HepG2 (cell line): ENCODE data around the gene PAM16. TPM values are rescaled to one million over a fixed set of nuclear protein-coding genes. Genes with fewer than 3 reads are reported as not detected.

Source experiments
- ATAC-seq: fragments of 200-7000 bp; cut with Tn5 transposase; 3 replicates; pipeline ENCODE4 v1.9.1; 2020; ENCODE audit warnings: mild to moderate bottlenecking, moderate library complexity
- BruUV-seq: library from RNA; stranded (reverse); fragments of 400-500 nt; replicated peaks from 2 replicates; lab custom pipeline; 2021; lab: Mats Ljungman, UMichigan
- CTCF ChIA-PET: fragments of 300-600 bp; formaldehyde crosslinking; extraction: SDS; loops from one replicate; lab custom pipeline; 2021; ENCODE audit warnings: low total read pairs, inconsistent platforms, low intra/inter-chr PET ratio; lab: Yijun Ruan, JAX
- POLR2A ChIA-PET: fragments of 350-600 bp; sonication (Branson Sonifier 250); formaldehyde crosslinking; loops from one replicate; lab custom pipeline; 2020; ENCODE audit warnings: antibody characterized with exemption, inconsistent platforms; lab: Yijun Ruan, JAX
- DNase-seq: peaks from one replicate; pipeline ENCODE4 v3.0.0-alpha.2; 2015; ENCODE audit warnings: low spot score
- FAIRE-seq: peaks from 3 replicates; lab custom pipeline; 2011; peaks lifted over from hg19 to GRCh38; lab: Jason Lieb, UNC
- H2AFZ ChIP-seq: one replicate; pipeline ENCODE4 v1.6.1; 2011; ENCODE audit warnings: low read length, inconsistent platforms
- H3K27ac ChIP-seq: fragments of 300-600 bp; 3 replicates; pipeline ENCODE4 v1.8.0; 2011; ENCODE audit warnings: mixed run types, mild to moderate bottlenecking, mixed read lengths, low read length, inconsistent platforms; ENCODE audit not compliant: insufficient read depth; ENCODE audit errors: extremely low read length
- H3K27me3 ChIP-seq, 2 experiments: fragments of 200-600 bp in 1 of 2; 2 replicates in 1 of 2; 3 replicates in 1 of 2; pipeline versions ENCODE4 v1.6.0 to v1.8.0; 2011; ENCODE audit warnings: low read length in 2 of 2, mild to moderate bottlenecking in 2 of 2, moderate library complexity in 2 of 2, inconsistent platforms in 1 of 2; ENCODE audit not compliant: insufficient read depth in 2 of 2, control insufficient read depth in 1 of 2
- H3K36me3 ChIP-seq, 2 experiments: fragments of 200-600 bp in 1 of 2; replicated peaks in 1 of 2; 2 replicates in 1 of 2; 3 replicates in 1 of 2; pipeline versions ENCODE4 v1.5.1 to v1.8.0; 2011; ENCODE audit warnings: low read length in 2 of 2, inconsistent platforms in 1 of 2; ENCODE audit not compliant: insufficient read depth in 2 of 2, control insufficient read depth in 1 of 2
- H3K4me1 ChIP-seq: 2 replicates; pipeline ENCODE4 v1.5.1; 2012; ENCODE audit warnings: low read length, inconsistent platforms; ENCODE audit not compliant: insufficient read depth
- H3K4me2 ChIP-seq: 2 replicates; pipeline ENCODE4 v1.6.0; 2011; ENCODE audit warnings: low read depth, low read length, inconsistent platforms
- H3K4me3 ChIP-seq, 3 experiments: fragments of 200-600 bp in 1 of 3; sonication (generic), shearing (Covaris generic) in 1 of 3; replicated peaks in 1 of 3; 2 replicates each; pipeline ENCODE4 v1.5.1; 2011 to 2016; ENCODE audit warnings: low read length in 3 of 3, inconsistent platforms in 2 of 3, low read depth in 2 of 3, mild to moderate bottlenecking in 2 of 3, control low read depth in 1 of 3, mixed read lengths in 1 of 3; ENCODE audit not compliant: insufficient read depth in 1 of 3
- H3K79me2 ChIP-seq: one replicate; pipeline ENCODE4 v1.6.1; 2011; ENCODE audit warnings: low read length, inconsistent platforms; ENCODE audit not compliant: insufficient read depth
- H3K9ac ChIP-seq: 2 replicates; pipeline ENCODE4 v1.6.0; 2011; ENCODE audit warnings: mild to moderate bottlenecking, low read depth, low read length, inconsistent platforms; ENCODE audit not compliant: insufficient read depth
- H3K9me3 ChIP-seq: 2 replicates; pipeline ENCODE4 v1.5.1; 2012; ENCODE audit warnings: mild to moderate bottlenecking, low read length
- H4K20me1 ChIP-seq: 2 replicates; pipeline ENCODE4 v1.6.0; 2011; ENCODE audit warnings: inconsistent platforms, mild to moderate bottlenecking, low read length, moderate library complexity; ENCODE audit not compliant: insufficient read depth
- ARID2 ChIP-seq: sonication (generic); formaldehyde crosslinking; IDR thresholded peaks from 2 replicates; pipeline ENCODE4 v1.8.1; 2022; ENCODE audit warnings: mild to moderate bottlenecking, missing genetic modification reagents, borderline replicate concordance
- BCL3 ChIP-seq: sonication (generic); formaldehyde crosslinking; IDR thresholded peaks from 2 replicates; pipeline ENCODE4 v1.5.1; 2020; ENCODE audit warnings: mild to moderate bottlenecking, missing genetic modification reagents, moderate library complexity
- GATAD2A ChIP-seq: IDR thresholded peaks from 2 replicates; pipeline ENCODE4 v1.6.1; 2016
- HINFP ChIP-seq: sonication (generic); formaldehyde crosslinking; IDR thresholded peaks from 2 replicates; pipeline ENCODE4 v1.4.0; 2020; ENCODE audit warnings: low read depth, mild to moderate bottlenecking, missing genetic modification reagents
- HOXA7 ChIP-seq: sonication (generic); formaldehyde crosslinking; IDR thresholded peaks from 2 replicates; pipeline ENCODE4 v1.8.1; 2022; ENCODE audit warnings: mild to moderate bottlenecking, missing genetic modification reagents, moderate library complexity
- NCOA5 ChIP-seq: sonication (generic); formaldehyde crosslinking; IDR thresholded peaks from 2 replicates; pipeline ENCODE4 v1.4.0; 2020; ENCODE audit warnings: missing genetic modification reagents
- NFIB ChIP-seq: sonication (generic); formaldehyde crosslinking; IDR thresholded peaks from 2 replicates; pipeline ENCODE4 v1.9.0; 2021; ENCODE audit warnings: missing genetic modification reagents, mild to moderate bottlenecking, borderline replicate concordance
- NR0B2 ChIP-seq: sonication (generic); formaldehyde crosslinking; IDR thresholded peaks from 2 replicates; pipeline ENCODE4 v1.4.0; 2020; ENCODE audit warnings: mild to moderate bottlenecking, missing genetic modification reagents
- PRPF4 ChIP-seq: fragments of 200-400 bp; formaldehyde crosslinking; IDR thresholded peaks from 2 replicates; pipeline ENCODE4 v1.6.1; 2016; ENCODE audit warnings: low read length, low read depth; ENCODE audit not compliant: poor library complexity, severe bottlenecking
- RORA ChIP-seq: sonication (generic); formaldehyde crosslinking; IDR thresholded peaks from 2 replicates; pipeline ENCODE4 v1.5.0; 2020; ENCODE audit warnings: mild to moderate bottlenecking, missing genetic modification reagents, moderate library complexity
- SALL2 ChIP-seq: sonication (generic); formaldehyde crosslinking; IDR thresholded peaks from 2 replicates; pipeline ENCODE4 v1.8.1; 2023; ENCODE audit warnings: mild to moderate bottlenecking, missing genetic modification reagents, inconsistent platforms
- TEAD3 ChIP-seq: optimal IDR thresholded peaks from 2 replicates; pipeline ENCODE3; 2016; ENCODE audit warnings: borderline replicate concordance
- ZBTB34 ChIP-seq: sonication (generic); formaldehyde crosslinking; IDR thresholded peaks from 2 replicates; pipeline ENCODE4 v1.8.0; 2022; ENCODE audit warnings: mild to moderate bottlenecking, missing genetic modification reagents
- ZKSCAN8 ChIP-seq: IDR thresholded peaks from 2 replicates; pipeline ENCODE4 v1.6.1; 2016; ENCODE audit warnings: borderline replicate concordance, missing genetic modification reagents, missing compliant biosample characterization
- ZNF121 ChIP-seq: sonication (generic); formaldehyde crosslinking; IDR thresholded peaks from 2 replicates; pipeline ENCODE4 v1.5.0; 2020; ENCODE audit warnings: mild to moderate bottlenecking, missing genetic modification reagents
- ZNF264 ChIP-seq: sonication (generic); formaldehyde crosslinking; IDR thresholded peaks from 2 replicates; pipeline ENCODE4 v1.4.0; 2020; ENCODE audit warnings: missing genetic modification reagents
- ZNF546 ChIP-seq: sonication (generic); formaldehyde crosslinking; conservative IDR thresholded peaks from 2 replicates; pipeline ENCODE4 v1.8.1; 2023; ENCODE audit warnings: mild to moderate bottlenecking, missing genetic modification reagents
- ZNF547 ChIP-seq: sonication (generic); formaldehyde crosslinking; IDR thresholded peaks from 2 replicates; pipeline ENCODE4 v1.5.1; 2020; ENCODE audit warnings: mild to moderate bottlenecking, missing genetic modification reagents
- ZNF7 ChIP-seq: IDR thresholded peaks from 2 replicates; pipeline ENCODE4 v1.6.1; 2016; ENCODE audit warnings: missing biosample characterization, missing genetic modification reagents
- ZNF720 ChIP-seq: sonication (generic); formaldehyde crosslinking; IDR thresholded peaks from 2 replicates; pipeline ENCODE4 v1.4.0; 2020; ENCODE audit warnings: missing genetic modification reagents
- ZNF891 ChIP-seq: sonication (generic); formaldehyde crosslinking; IDR thresholded peaks from 2 replicates; pipeline ENCODE4 v1.5.0; 2020; ENCODE audit warnings: mild to moderate bottlenecking, missing genetic modification reagents
- WGBS: methylation state at CpG from one replicate; pipeline ENCODE4 v1.1.6; 2017; ENCODE audit warnings: low lambda C conversion rate; 5-methylcytosine and 5-hydroxymethylcytosine counted together
- in situ Hi-C: cut with HindIII; loops from 2 replicates; pipeline ENCODE4 v1.10.0; 2017; ENCODE audit warnings: low pct_unique_long_range_greater_than_20kb; ENCODE audit not compliant: extremely low pct_ligation_motif_present
- intact Hi-C: fragments of 100-400 bp; cut with micrococcal nuclease; formaldehyde crosslinking; loops from one replicate; pipeline ENCODE4 v1.10.0; 2022; ENCODE audit not compliant: unreplicated experiment
- polyA plus RNA-seq, 8 experiments: library from polyadenylated mRNA; depleted of rRNA in 3 of 8; stranded (reverse) in 7 of 8; unstranded in 1 of 8; fragments of >200 nt; fragmentation: Illumina TruSeq in 4 of 8; extraction: Trizol in 4 of 8; gene quantifications; 2 replicates each; pipeline versions ENCODE4 v1.2.1 to v1.2.3, GENCODE V29; 2011 to 2016; ENCODE audit warnings: low read depth in 4 of 8, missing spikeins in 1 of 8, mixed read lengths in 1 of 8; ENCODE audit not compliant: insufficient read depth in 1 of 8
- total RNA-seq, 5 experiments: library from RNA; depleted of rRNA; stranded (reverse); fragments of >200 nt; fragmentation: Illumina TruSeq; extraction: Trizol; gene quantifications; 2 replicates each; pipeline ENCODE4 v1.2.3, GENCODE V29; 2016; ENCODE audit warnings: low read depth in 1 of 5

Gene PAM16
- total and polyA plus RNA-seq, 2 of the 13 experiments (the other 11 are each of a cell fraction or from before 2014, with no cell fraction given), result 51.5 to 51.8 TPM

GRCh38 chr16:4298761-4299522 lies 52.2 kb downstream of the PAM16 start:
- ATAC-seq, result peak; percentile 85
- FAIRE-seq, result no peak
- Histone ChIP-seq H3K27me3 (peaks cover 5 to 18% of the 10 kb centered on the region in 2 experiments; a peak in 3 of 5 replicates), H3K36me3 (no peaks in the 10 kb centered on the region), H3K4me1 (peaks cover 18% of the 10 kb centered on the region), H3K27ac (no peak overlapping the region), H3K4me3 (peak overlapping the region in 1 of 3 experiments; percentile 32; a peak in 1 of 6 replicates), H4K20me1 (no peaks in the 10 kb centered on the region), H3K9ac (no peak overlapping the region), H3K79me2 (no peaks in the 10 kb centered on the region), H3K9me3 (no peaks in the 10 kb centered on the region), H2AFZ (no peak overlapping the region), H3K4me2 (peak overlapping the region; percentile 53)
- POLR2A ChIA-PET, result interaction anchor here (1.2 to 1.5 kb wide), 2 partner anchors 25 to 27 kb away, joined by 3 to 7 read pairs; no protein-coding TSS in a partner anchor
- in situ Hi-C loops (no loop called here), intact Hi-C loops (no loop called here)
- DNase-seq, result no peak
- BruUV-seq, result no TSS peak
- CTCF ChIA-PET, result no interaction called here
- 9% methylated on average over 12 of the region's 15 CpGs for WGBS
- TF ChIP-seq ZKSCAN8 (CRISPR knock-in tag), result no peak
- TF ChIP-seq NR0B2, result no peak
- no peak for TF ChIP-seq RORA (CRISPR knock-in tag)
- no peak for TF ChIP-seq HINFP (CRISPR knock-in tag)
- TF ChIP-seq ZNF720, result no peak
- no peak for TF ChIP-seq NCOA5 (CRISPR knock-in tag)
- 0 out of 2 replicates have a peak, but pooled peaks have one; percentile 38 for TF ChIP-seq ZNF891
- TF ChIP-seq ZNF121 (CRISPR knock-in tag), result peak; percentile 82
- TF ChIP-seq PRPF4, result no peak
- no peak for TF ChIP-seq ZBTB34
- no peak for TF ChIP-seq ARID2 (CRISPR knock-in tag)
- TF ChIP-seq ZNF547 (CRISPR knock-in tag), result no peak
- TF ChIP-seq SALL2 (CRISPR knock-in tag), result no peak
- no peak for TF ChIP-seq ZNF546 (CRISPR knock-in tag)
- no peak for TF ChIP-seq GATAD2A (CRISPR knock-in tag)
- no peak for TF ChIP-seq NFIB
- no peak for TF ChIP-seq BCL3 (CRISPR knock-in tag)
- TF ChIP-seq ZNF264 (CRISPR knock-in tag), result no peak
- TF ChIP-seq TEAD3 (CRISPR knock-in tag), result peak; percentile 76
- TF ChIP-seq ZNF7 (CRISPR knock-in tag), result no peak
- TF ChIP-seq HOXA7 (CRISPR knock-in tag), result no peak
